ENCODE results near the gene ARID5B.
"Not testable (repeated sequence)": the region's sequence is repeated elsewhere in the genome, so short reads cannot be mapped to it uniquely, and the experiment has no call there.

DNA sequence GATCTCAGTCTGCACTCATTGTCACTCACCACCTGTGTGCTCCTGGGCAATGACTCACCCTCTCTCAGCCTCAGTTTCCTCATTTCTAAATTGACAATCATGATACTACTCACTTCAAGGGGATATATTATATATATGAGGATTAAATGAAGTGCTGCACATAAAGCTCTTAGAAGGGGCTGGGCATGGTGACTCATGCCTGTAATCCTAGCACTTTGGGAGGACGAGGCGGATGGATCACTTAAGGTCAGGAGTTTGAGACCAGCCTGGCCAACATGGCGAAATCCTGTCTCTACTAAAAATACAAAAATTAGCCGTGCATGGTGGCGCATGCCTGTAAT is 127.0 kb downstream of the ARID5B start:
- TF ChIP-seq, protein P1, sequence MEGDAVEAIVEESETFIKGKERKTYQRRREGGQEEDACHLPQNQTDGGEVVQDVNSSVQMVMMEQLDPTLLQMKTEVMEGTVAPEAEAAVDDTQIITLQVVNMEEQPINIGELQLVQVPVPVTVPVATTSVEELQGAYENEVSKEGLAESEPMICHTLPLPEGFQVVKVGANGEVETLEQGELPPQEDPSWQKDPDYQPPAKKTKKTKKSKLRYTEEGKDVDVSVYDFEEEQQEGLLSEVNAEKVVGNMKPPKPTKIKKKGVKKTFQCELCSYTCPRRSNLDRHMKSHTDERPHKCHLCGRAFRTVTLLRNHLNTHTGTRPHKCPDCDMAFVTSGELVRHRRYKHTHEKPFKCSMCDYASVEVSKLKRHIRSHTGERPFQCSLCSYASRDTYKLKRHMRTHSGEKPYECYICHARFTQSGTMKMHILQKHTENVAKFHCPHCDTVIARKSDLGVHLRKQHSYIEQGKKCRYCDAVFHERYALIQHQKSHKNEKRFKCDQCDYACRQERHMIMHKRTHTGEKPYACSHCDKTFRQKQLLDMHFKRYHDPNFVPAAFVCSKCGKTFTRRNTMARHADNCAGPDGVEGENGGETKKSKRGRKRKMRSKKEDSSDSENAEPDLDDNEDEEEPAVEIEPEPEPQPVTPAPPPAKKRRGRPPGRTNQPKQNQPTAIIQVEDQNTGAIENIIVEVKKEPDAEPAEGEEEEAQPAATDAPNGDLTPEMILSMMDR (IDR thresholded peaks at IDR 0.05), result not testable (repeated sequence)
- TF ChIP-seq POLR2AphosphoS5 (IDR thresholded peaks at IDR 0.05), result not testable (repeated sequence)

Data from transverse colon (tissue), 4 donors.